ENCODE measurements around the gene KIFAP3. TPM values are rescaled to one million over a fixed set of nuclear protein-coding genes. Genes with fewer than 3 reads are reported as not detected.
"Not testable (repeated sequence)": the region's sequence is repeated elsewhere in the genome, so short reads cannot be mapped to it uniquely, and the experiment has no call there.

The KIFAP3 gene
- total and polyA plus RNA-seq, 12 donors = 18.4 to 54.8 (median 30.5) TPM

- Histone ChIP-seq H3K27ac (no peak overlapping the region), H3K27me3 (no peaks in the 10 kb centered on the region), H3K36me3 (replicated peaks in 1 of 2) (no peaks in the 10 kb centered on the region), H3K9me3 (replicated peaks in 1 of 3) (no peaks in the 10 kb centered on the region), H3K4me3 (no peak overlapping the region), H3K4me1 (replicated peaks in 1 of 2) (no peaks in the 10 kb centered on the region)
- TF ChIP-seq CTCF (IDR thresholded peaks at IDR 0.05) = no peak
- TF ChIP-seq POLR2A (IDR thresholded peaks at IDR 0.05) = no peak
- DNase-seq = no peak
- 70 to 81% (median 75%) methylated on average over 2 of the region's 2 CpGs for WGBS, 4 donors
- intact Hi-C loops (cut with DNase I) = no loop called here
Observed at GRCh38 chr1:170086399-170087032, 12.0 kb upstream of the KIFAP3 start.

- WGBS, 4 donors = 69 to 83% (median 77%) methylated on average over 2 of the region's 2 CpGs
- TF ChIP-seq POLR2A (IDR thresholded peaks at IDR 0.05) (no peak), CTCF (IDR thresholded peaks at IDR 0.05) (no peak)
- H3K4me1 ChIP-seq (replicated peaks in 1 of 2) = no peaks in the 10 kb centered on the region
- intact Hi-C loops (cut with DNase I) = no loop called here
- no peak overlapping the region for H3K27ac ChIP-seq
- DNase-seq = no peak
- no peaks in the 10 kb centered on the region for H3K27me3 ChIP-seq
- H3K4me3 ChIP-seq = no peak overlapping the region
- H3K9me3 ChIP-seq (replicated peaks in 1 of 3) = no peaks in the 10 kb centered on the region
- H3K36me3 ChIP-seq (replicated peaks in 1 of 2) = no peaks in the 10 kb centered on the region
Observed at GRCh38 chr1:170085091-170085490, 10.6 kb upstream of the KIFAP3 start.

GRCh38 chr1:170078610-170079189 is 4.2 kb upstream of the KIFAP3 start:
- no peak for DNase-seq
- Histone ChIP-seq H3K9me3 (replicated peaks in 1 of 3) (peaks cover 0 to 10% (median 0%) of the 10 kb centered on the region in 3 donors), H3K27me3 (no peaks in the 10 kb centered on the region), H3K36me3 (replicated peaks in 1 of 2) (no peaks in the 10 kb centered on the region), H3K4me1 (replicated peaks in 1 of 2) (peaks cover 2 to 9% of the 10 kb centered on the region in 2 donors), H3K27ac (no peak overlapping the region), H3K4me3 (no peak overlapping the region)
- TF ChIP-seq POLR2A (IDR thresholded peaks at IDR 0.05) (no peak), CTCF (IDR thresholded peaks at IDR 0.05) (no peak)
- intact Hi-C loops (cut with DNase I) = no loop called here

- no peak for TF ChIP-seq CTCF (IDR thresholded peaks at IDR 0.05)
- no peaks in the 10 kb centered on the region for H3K36me3 ChIP-seq (replicated peaks in 1 of 2)
- intact Hi-C loops (cut with DNase I) = no loop called here
- peaks cover 0 to 10% (median 0%) of the 10 kb centered on the region in 3 donors for H3K9me3 ChIP-seq (replicated peaks in 1 of 3)
- peaks cover 8 to 16% of the 10 kb centered on the region in 2 donors for H3K4me1 ChIP-seq (replicated peaks in 1 of 2)
- 86 to 96% (median 91%) methylated on average over 1 of the region's 1 CpG for WGBS, 4 donors
- no peaks in the 10 kb centered on the region for H3K27me3 ChIP-seq
- no peak overlapping the region for H3K27ac ChIP-seq
- no peak overlapping the region for H3K4me3 ChIP-seq
- DNase-seq = no peak
Observed at GRCh38 chr1:170077926-170078325, 3.4 kb upstream of the KIFAP3 start.

GRCh38 chr1:170076952-170077351 is 2.5 kb upstream of the KIFAP3 start:
- 81 to 89% (median 86%) methylated on average over 5 of the region's 5 CpGs for WGBS, 4 donors
- intact Hi-C loops (cut with DNase I); H3K27ac ChIP-seq; H3K36me3 ChIP-seq (replicated peaks in 1 of 2); H3K4me3 ChIP-seq; H3K27me3 ChIP-seq; DNase-seq: not testable (repeated sequence)
- H3K9me3 ChIP-seq (replicated peaks in 1 of 3) = peaks cover 0 to 10% (median 0%) of the 10 kb centered on the region in 3 donors
- H3K4me1 ChIP-seq (replicated peaks in 1 of 2) = peaks cover 8 to 24% of the 10 kb centered on the region in 2 donors

All from adrenal gland (tissue), 12 donors.